NCI-H2227 (cell line): Measurements from ENCODE around the gene TOX4.
"Not testable (repeated sequence)": the region's sequence is repeated elsewhere in the genome, so short reads cannot be mapped to it uniquely, and the experiment has no call there.

Experiments used
- DNase-seq: peaks from one replicate; lab custom pipeline; 2025; ENCODE audit not compliant: unreplicated experiment; lab: John Stamatoyannopoulos, UW

The TOX4 gene

GRCh38 chr14:21534576-21534975 is 57.6 kb downstream of the TOX4 start:
- DNase-seq, result no peak

- DNase-seq, result no peak
Observed at GRCh38 chr14:21535545-21536417, 58.8 kb downstream of the TOX4 start.

GRCh38 chr14:21536418-21537089 is 59.6 kb downstream of the TOX4 start:
- no peak for DNase-seq

GRCh38 chr14:21537090-21537424 is 60.1 kb downstream of the TOX4 start:
- no peak for DNase-seq

GRCh38 chr14:21539189-21539940 is 62.4 kb downstream of the TOX4 start:
- DNase-seq, result no peak

- DNase-seq, result no peak
Observed at GRCh38 chr14:21541413-21542074, 64.5 kb downstream of the TOX4 start.

GRCh38 chr14:21543521-21543960 is 66.5 kb downstream of the TOX4 start:
- DNase-seq, result peak; percentile 36

GRCh38 chr14:21543963-21544362 is 67.0 kb downstream of the TOX4 start:
- DNase-seq, result no peak

- not testable (repeated sequence) for DNase-seq
Observed at GRCh38 chr14:21544588-21544987, 67.6 kb downstream of the TOX4 start.
